HCT116 (cell line): Measurements from ENCODE around the gene SP7.

Source experiments
- CEBPB ChIP-seq: IDR thresholded peaks from 2 replicates; pipeline ENCODE4 v1.6.1; 2012; ENCODE audit warnings: low read depth
- CTCF ChIP-seq, 3 experiments: fragments of 200-600 bp in 1 of 3; sonication (generic) in 1 of 3; IDR thresholded peaks in 2 of 3; conservative IDR thresholded peaks in 1 of 3; 2 replicates each; pipeline ENCODE4 v1.5.1; 2012 to 2017; ENCODE audit warnings: low read depth in 2 of 3, low read length in 2 of 3, antibody characterized with exemption in 1 of 3, borderline replicate concordance in 1 of 3, control low read depth in 1 of 3, mild to moderate bottlenecking in 1 of 3, mixed read lengths in 1 of 3, mixed run types in 1 of 3, moderate library complexity in 1 of 3; ENCODE audit not compliant: insufficient read depth in 1 of 3
- EZH2 ChIP-seq: fragments of 200-600 bp; sonication (generic); IDR thresholded peaks from 2 replicates; pipeline ENCODE4 v1.6.1; 2017; ENCODE audit warnings: antibody characterized with exemption, mixed run types
- POLR2A ChIP-seq: IDR thresholded peaks from 2 replicates; pipeline ENCODE4 v1.7.0; 2011; ENCODE audit warnings: borderline replicate concordance; ENCODE audit not compliant: insufficient read depth, insufficient read length; ENCODE audit errors: extremely low read depth
- RAD21 ChIP-seq: IDR thresholded peaks from 2 replicates; pipeline ENCODE4 v1.6.1; 2012; ENCODE audit warnings: low read depth, mild to moderate bottlenecking

GRCh38 chr12:53355121-53355520 is 19.0 kb upstream of the SP7 start:
- TF ChIP-seq RAD21 (no peak), CTCF (IDR thresholded peaks at IDR 0.05 in 2 of 3, conservative IDR thresholded peaks at IDR 0.05 in 1 of 3; ENCODE audit: borderline replicate concordance in 1 of 3, insufficient read depth in 1 of 3, low read depth in 2 of 3, low read length in 2 of 3) (no peak), CEBPB (no peak), EZH2 (no peak), POLR2A (no peak)
